GM23248 (cell line): ENCODE measurements around the gene PTAR1. TPM values are rescaled to one million over a fixed set of nuclear protein-coding genes. Genes with fewer than 3 reads are reported as not detected.

Source experiments
- DNase-seq: peaks from one replicate; pipeline ENCODE4 v3.0.0-alpha.2; 2015
- H2AFZ ChIP-seq: fragments of 200-600 bp; sonication (generic); 2 replicates; pipeline ENCODE4 v1.6.1; 2016; ENCODE audit warnings: antibody characterized with exemption
- H3F3A ChIP-seq: fragments of 200-600 bp; sonication (generic); 2 replicates; pipeline ENCODE4 v1.6.1; 2016; ENCODE audit warnings: mild to moderate bottlenecking, antibody characterized with exemption, mixed run types; ENCODE audit not compliant: insufficient read depth
- H3K27ac ChIP-seq: fragments of 200-600 bp; sonication (generic); 2 replicates; pipeline ENCODE4 v1.5.1; 2016; ENCODE audit warnings: mild to moderate bottlenecking
- H3K27me3 ChIP-seq: fragments of 200-600 bp; sonication (generic); replicated peaks from 2 replicates; pipeline ENCODE4 v1.6.1; 2016; ENCODE audit warnings: mild to moderate bottlenecking; ENCODE audit not compliant: insufficient read depth
- H3K36me3 ChIP-seq: fragments of 200-600 bp; sonication (generic); 2 replicates; pipeline ENCODE4 v1.6.1; 2016; ENCODE audit warnings: low read depth, mild to moderate bottlenecking
- H3K4me1 ChIP-seq: fragments of 200-600 bp; sonication (generic); 2 replicates; pipeline ENCODE4 v1.6.1; 2016; ENCODE audit warnings: mild to moderate bottlenecking; ENCODE audit not compliant: insufficient read depth
- H3K4me2 ChIP-seq: fragments of 200-600 bp; sonication (generic); one replicate; pipeline ENCODE4 v1.6.1; 2016; ENCODE audit warnings: mild to moderate bottlenecking; ENCODE audit not compliant: unreplicated experiment
- H3K4me3 ChIP-seq: fragments of 200-600 bp; sonication (generic); 2 replicates; pipeline ENCODE4 v1.5.1; 2016; ENCODE audit warnings: mild to moderate bottlenecking
- H3K79me2 ChIP-seq: fragments of 200-600 bp; sonication (generic); 2 replicates; pipeline ENCODE4 v1.6.1; 2016; ENCODE audit warnings: mild to moderate bottlenecking; ENCODE audit not compliant: insufficient read depth
- H3K9ac ChIP-seq: fragments of 200-600 bp; sonication (generic); 2 replicates; pipeline ENCODE4 v1.6.1; 2016; ENCODE audit warnings: mild to moderate bottlenecking
- H3K9me2 ChIP-seq: fragments of 200-600 bp; sonication (generic); 2 replicates; pipeline ENCODE4 v1.6.1; 2016; ENCODE audit warnings: mixed run types, mild to moderate bottlenecking, moderate library complexity; ENCODE audit not compliant: insufficient read depth
- H3K9me3 ChIP-seq: fragments of 200-600 bp; sonication (generic); one replicate; pipeline ENCODE4 v1.6.1; 2017; ENCODE audit warnings: low read depth
- H4K20me1 ChIP-seq: fragments of 200-600 bp; sonication (generic); 2 replicates; pipeline ENCODE4 v1.6.0; 2016; ENCODE audit not compliant: insufficient read depth
- EZH2 ChIP-seq: fragments of 200-600 bp; sonication (generic); IDR thresholded peaks from 2 replicates; pipeline ENCODE4 v1.6.1; 2018; ENCODE audit warnings: antibody characterized with exemption, mild to moderate bottlenecking; ENCODE audit not compliant: insufficient read depth, poor library complexity, severe bottlenecking
- EZH2phosphoT487 ChIP-seq: fragments of 200-600 bp; sonication (generic); IDR thresholded peaks from 2 replicates; pipeline ENCODE4 v1.6.1; 2018; ENCODE audit warnings: antibody characterized with exemption, moderate library complexity, mild to moderate bottlenecking, low read depth; ENCODE audit not compliant: insufficient read depth
- WGBS, 2 experiments: methylation state at CpG; one replicate each; pipeline ENCODE4 v1.1.6; 2015 to 2017; ENCODE audit warnings: low lambda C conversion rate in 2 of 2, low coverage in 1 of 2; ENCODE audit errors: missing lambda C conversion rate in 2 of 2; 5-methylcytosine and 5-hydroxymethylcytosine counted together
- in situ Hi-C: fragments of 300-500 bp; cut with MboI; formaldehyde crosslinking; loops from 2 replicates; pipeline ENCODE4 v1.15.0; 2020
- polyA plus RNA-seq: library from polyadenylated mRNA; unstranded; fragments of >200 nt; fragmentation: Nextera tagmentation; extraction: Ambion mirVana; gene quantifications from 2 replicates; pipeline ENCODE4 v1.2.1, GENCODE V29; 2016
- total RNA-seq: library from RNA; depleted of rRNA; stranded (reverse); fragments of >200 nt; shearing (Covaris generic); gene quantifications from 2 replicates; pipeline ENCODE4 v1.2.3, GENCODE V29; 2014

PTAR1 gene
- total and polyA plus RNA-seq, 2 experiments from 2014 or later, result 10.8 to 57.9 TPM

DNA sequence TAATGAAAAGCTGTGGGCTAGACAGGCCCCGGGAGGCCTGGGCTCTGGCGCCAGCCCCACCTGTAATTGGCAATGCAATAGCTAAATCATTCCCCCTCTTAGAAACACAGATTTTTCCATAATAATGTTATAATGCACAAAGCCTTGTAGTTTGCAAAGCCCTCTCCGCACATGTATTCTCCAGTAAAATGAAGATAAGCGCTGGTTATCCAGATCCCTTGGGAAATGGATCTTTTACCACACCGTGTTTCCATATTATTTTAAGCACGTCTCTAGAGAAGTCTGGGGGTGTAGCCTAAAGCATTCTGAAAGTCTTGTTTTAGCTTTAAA lies 86.5 kb downstream of the PTAR1 start:
- H3K9ac ChIP-seq, result peak overlapping the region; percentile 74
- H3K27ac ChIP-seq, result 0 out of 2 replicates have a peak overlapping the region, but pooled peaks have one; percentile 9
- TF ChIP-seq EZH2 (no peak), EZH2phosphoT487 (no peak)

DNA sequence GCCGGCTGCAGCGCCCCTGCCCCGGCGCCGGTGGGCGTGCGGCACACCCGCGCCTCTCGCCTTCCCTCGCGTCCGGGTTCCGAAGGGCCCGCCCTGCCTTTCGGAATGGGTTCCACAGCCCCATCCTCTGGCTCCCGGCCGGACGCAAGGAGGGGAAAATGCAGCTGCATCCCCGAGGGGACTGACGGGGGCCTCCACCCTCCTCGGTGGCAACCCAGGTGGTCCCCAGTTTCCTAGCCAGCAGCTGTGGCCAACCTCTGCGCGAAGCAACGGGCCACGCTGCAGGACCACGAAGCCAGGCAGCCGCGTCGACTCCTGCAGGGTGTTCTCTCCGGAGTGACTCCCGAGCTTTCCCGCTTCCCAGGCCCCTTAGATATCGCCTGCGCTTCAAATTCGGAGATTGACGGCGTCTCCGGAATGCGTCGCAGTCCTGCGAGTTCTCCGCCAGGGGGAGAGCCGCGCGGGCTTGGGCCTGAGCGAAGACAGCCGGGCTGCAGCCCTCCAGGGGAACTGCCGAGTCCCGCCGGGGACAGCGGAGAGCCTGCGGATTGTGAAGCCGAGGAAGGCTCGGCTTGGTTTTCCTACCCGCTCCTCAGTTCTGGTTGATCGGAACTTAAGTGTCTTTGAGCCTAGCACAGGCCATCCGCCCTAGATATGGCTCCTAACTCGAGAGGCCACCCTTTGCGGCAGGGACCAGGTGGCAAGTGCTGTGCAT lies 87.1 kb downstream of the PTAR1 start:
- peak; percentile 95 for DNase-seq
- no peaks in the 10 kb centered on the region for H3K27me3 ChIP-seq
- no peaks in the 10 kb centered on the region for H4K20me1 ChIP-seq
- H3K9me2 ChIP-seq, result no peaks in the 10 kb centered on the region
- in situ Hi-C loops, result no loop called here
- peak overlapping the region; percentile 100 for H3K4me2 ChIP-seq
- peaks cover 4% of the 10 kb centered on the region; the same call in 1 of the 2 replicates for H3K79me2 ChIP-seq
- H3K4me3 ChIP-seq, result peak overlapping the region; percentile 89
- no peaks in the 10 kb centered on the region for H3K9me3 ChIP-seq
- H3F3A ChIP-seq, result peaks cover 27% of the 10 kb centered on the region
- peak overlapping the region; percentile 74 for H3K9ac ChIP-seq
- no peaks in the 10 kb centered on the region for H3K36me3 ChIP-seq
- H2AFZ ChIP-seq, result peak overlapping the region; percentile 97
- no peak for TF ChIP-seq EZH2phosphoT487
- TF ChIP-seq EZH2, result no peak
- H3K4me1 ChIP-seq, result peaks cover 23% of the 10 kb centered on the region
- H3K27ac ChIP-seq, result peak overlapping the region; percentile 45; the same call in 1 of the 2 replicates
- WGBS, 2 experiments, result 1% methylated on average over 43 to 49 of the region's 60 CpGs

More for the DNA sequence above, 86.5 kb downstream of the PTAR1 start:
- peak overlapping the region; percentile 97 for H2AFZ ChIP-seq
- WGBS, 2 experiments, result 23 to 29% methylated on average over 6 of the region's 6 CpGs
- in situ Hi-C loops, result no loop called here
- H3K4me2 ChIP-seq, result peak overlapping the region; percentile 100
- peaks cover 23% of the 10 kb centered on the region for H3K4me1 ChIP-seq
- peaks cover 27% of the 10 kb centered on the region for H3F3A ChIP-seq
- no peak for DNase-seq
- H3K4me3 ChIP-seq, result peak overlapping the region; percentile 89
- H4K20me1 ChIP-seq, result no peaks in the 10 kb centered on the region
- no peaks in the 10 kb centered on the region for H3K27me3 ChIP-seq
- H3K9me3 ChIP-seq, result no peaks in the 10 kb centered on the region
- H3K9me2 ChIP-seq, result no peaks in the 10 kb centered on the region
- H3K79me2 ChIP-seq, result peaks cover 4% of the 10 kb centered on the region; the same call in 1 of the 2 replicates
- H3K36me3 ChIP-seq, result no peaks in the 10 kb centered on the region

DNA sequence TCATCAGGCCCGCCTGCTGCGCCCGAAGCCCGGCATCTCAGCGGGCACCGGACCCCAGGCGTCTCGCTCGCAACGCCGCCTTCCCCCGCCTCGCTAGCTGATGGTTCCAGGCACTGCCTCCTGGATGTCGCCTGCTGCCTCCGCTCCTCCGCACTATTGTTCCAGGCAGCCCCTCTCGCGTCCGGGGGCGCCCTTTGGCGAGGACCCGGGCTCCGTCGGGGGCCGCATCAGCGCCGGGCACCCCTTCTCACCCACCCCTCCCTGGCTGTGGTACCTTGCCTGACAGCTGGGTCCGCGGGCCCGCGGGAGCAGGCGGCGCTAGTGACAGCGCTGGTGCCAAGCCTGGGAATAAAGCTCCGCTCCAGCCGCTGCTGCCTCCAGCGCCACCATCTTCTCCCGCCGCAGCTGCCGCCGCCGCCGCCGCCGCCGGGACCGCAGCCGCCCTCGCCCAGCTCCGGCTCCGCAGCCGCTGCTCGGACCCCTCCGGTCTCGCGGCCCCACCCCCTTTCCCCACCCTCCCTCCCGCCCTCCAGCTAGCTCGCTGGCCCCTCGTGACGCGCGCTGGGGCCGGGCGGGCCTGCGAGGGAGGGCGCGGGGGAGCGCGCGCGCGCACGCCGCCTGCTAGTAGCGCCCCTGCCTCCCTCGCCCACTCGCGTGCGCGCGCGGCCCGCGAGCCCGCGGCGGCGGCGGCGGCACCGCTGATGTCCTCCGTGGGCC lies 87.8 kb downstream of the PTAR1 start, which contains the start of gene APBA1:
TSS of gene APBA1 (minus strand) at position 493 of the 717 bp plus-strand sequence.
- TF ChIP-seq EZH2phosphoT487 (no peak), EZH2 (no peak)
- H4K20me1 ChIP-seq, result no peaks in the 10 kb centered on the region
- H3K4me2 ChIP-seq, result peak within 1 kb of the TSS; percentile 100
- H3K9me2 ChIP-seq, result no peaks in the 10 kb centered on the region
- H3K79me2 ChIP-seq, result peaks cover 4% of the 10 kb centered on the region; the same call in 1 of the 2 replicates
- DNase-seq, result peak; percentile 74
- in situ Hi-C loops, result no loop called here
- peaks cover 25% of the 10 kb centered on the region for H3K4me1 ChIP-seq
- no peaks in the 10 kb centered on the region for H3K9me3 ChIP-seq
- no peaks in the 10 kb centered on the region for H3K36me3 ChIP-seq
- peaks cover 27% of the 10 kb centered on the region for H3F3A ChIP-seq
- peak within 1 kb of the TSS; percentile 45; the same call in 1 of the 2 replicates for H3K27ac ChIP-seq
- H3K27me3 ChIP-seq, result no peaks in the 10 kb centered on the region
- peak within 1 kb of the TSS; percentile 97 for H2AFZ ChIP-seq
- peak within 1 kb of the TSS; percentile 91 for H3K4me3 ChIP-seq
- WGBS, 2 experiments, result 1% methylated on average over 29 to 76 of the region's 92 CpGs
- H3K9ac ChIP-seq, result peak within 1 kb of the TSS; percentile 74

DNA sequence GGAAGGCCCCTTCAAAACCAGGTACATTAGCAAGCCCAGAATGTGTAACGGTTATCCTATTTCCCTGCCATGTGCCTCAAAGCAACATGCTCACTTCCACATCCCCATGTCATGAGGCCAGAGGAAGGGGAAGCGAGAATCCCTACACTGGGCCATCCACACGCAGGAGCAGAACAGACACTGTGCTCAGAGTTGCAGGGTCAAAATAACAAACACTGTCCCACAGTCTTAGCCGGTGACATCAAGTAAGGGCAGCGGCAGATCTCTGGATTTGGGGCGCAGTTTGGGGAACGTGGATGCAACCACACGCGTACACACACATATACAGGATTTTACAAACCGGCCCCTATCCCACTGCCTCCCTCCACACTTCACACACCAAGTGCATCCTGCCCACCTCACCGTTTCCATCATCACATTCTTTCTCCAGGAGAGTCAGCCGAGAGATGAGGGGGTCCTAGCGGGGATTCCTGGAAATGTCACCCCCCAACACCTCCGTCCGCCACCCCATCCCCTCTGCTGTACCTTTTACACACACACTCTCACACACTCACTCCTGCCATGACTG lies 88.4 kb downstream of the PTAR1 start:
- Histone ChIP-seq H3K4me2 (peak overlapping the region; percentile 80), H3K79me2 (peaks cover 4% of the 10 kb centered on the region; the same call in 1 of the 2 replicates), H3K4me1 (peaks cover 25% of the 10 kb centered on the region), H3F3A (peaks cover 27% of the 10 kb centered on the region), H3K9ac (peak overlapping the region; percentile 71), H3K27ac (no peak overlapping the region), H3K9me2 (no peaks in the 10 kb centered on the region), H4K20me1 (no peaks in the 10 kb centered on the region), H3K36me3 (no peaks in the 10 kb centered on the region), H3K9me3 (no peaks in the 10 kb centered on the region), H3K27me3 (no peaks in the 10 kb centered on the region), H2AFZ (peak overlapping the region; percentile 91), H3K4me3 (peak overlapping the region; percentile 91)
- peak; percentile 9 for DNase-seq
- in situ Hi-C loops, result no loop called here
- TF ChIP-seq EZH2phosphoT487 (no peak), EZH2 (no peak)
- WGBS, 2 experiments, result 43 to 49% methylated on average over 11 to 15 of the region's 15 CpGs
